H54 (cell line): Measurements from ENCODE around the gene DIABLO.

Experiments
- DNase-seq: peaks from one replicate; pipeline ENCODE4 v3.0.0; 2011; ENCODE audit warnings: low spot score, mixed read lengths; ENCODE audit not compliant: insufficient read length
- FAIRE-seq: peaks from 3 replicates; lab custom pipeline; 2011; peaks lifted over from hg19 to GRCh38; lab: Jason Lieb, UNC
- POLR2A ChIP-seq: IDR thresholded peaks from 2 replicates; pipeline ENCODE4 v1.6.1; 2011; ENCODE audit warnings: low read depth, mild to moderate bottlenecking, low read length

Gene DIABLO

DNA sequence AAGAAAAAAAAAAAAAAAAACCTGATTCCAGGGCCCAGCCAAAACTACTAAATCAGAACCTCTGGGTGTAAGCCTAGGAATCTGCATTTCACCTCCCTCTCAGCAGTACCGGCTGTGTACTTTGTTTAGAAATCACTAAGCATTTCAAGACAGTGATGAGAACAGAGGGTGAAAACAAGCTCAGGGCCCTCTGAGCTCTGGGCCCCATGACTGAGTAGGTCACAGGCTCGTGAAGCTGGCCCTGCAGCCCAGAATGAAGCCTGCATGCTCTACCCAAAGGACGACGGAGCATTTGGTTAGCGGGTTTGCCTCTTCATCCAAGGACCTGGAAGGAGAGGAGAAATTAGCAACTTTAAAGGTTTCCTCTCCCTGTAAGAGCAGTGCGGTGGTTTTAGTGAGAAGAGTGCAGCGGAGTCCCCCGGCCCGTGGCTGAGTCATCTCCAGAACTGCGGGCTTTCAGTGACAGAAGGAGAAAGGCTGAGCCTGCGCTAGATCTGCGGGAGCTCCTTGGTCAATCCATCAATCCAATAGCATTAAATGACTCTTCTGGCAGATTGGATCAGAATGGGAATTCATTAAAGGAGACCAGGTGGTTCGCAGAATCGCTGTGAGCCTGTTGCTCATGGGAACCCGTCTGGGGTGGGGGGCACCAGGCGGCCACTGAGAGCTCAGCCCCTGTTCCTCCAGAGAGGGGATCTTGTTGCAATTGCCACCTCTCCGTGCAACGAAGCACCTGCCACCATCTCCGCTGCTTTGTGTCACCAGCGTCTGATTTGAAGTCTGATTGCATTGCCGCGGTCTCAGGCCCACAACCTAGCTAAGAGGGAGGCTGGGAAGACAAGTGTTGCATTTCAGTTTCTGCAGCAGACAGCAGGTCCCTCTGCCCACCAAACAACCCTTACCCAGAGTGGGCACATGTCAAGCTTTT lies 59.2 kb downstream of the DIABLO start:
- no peak for DNase-seq
- no peak for TF ChIP-seq POLR2A
- FAIRE-seq = no peak

DNA sequence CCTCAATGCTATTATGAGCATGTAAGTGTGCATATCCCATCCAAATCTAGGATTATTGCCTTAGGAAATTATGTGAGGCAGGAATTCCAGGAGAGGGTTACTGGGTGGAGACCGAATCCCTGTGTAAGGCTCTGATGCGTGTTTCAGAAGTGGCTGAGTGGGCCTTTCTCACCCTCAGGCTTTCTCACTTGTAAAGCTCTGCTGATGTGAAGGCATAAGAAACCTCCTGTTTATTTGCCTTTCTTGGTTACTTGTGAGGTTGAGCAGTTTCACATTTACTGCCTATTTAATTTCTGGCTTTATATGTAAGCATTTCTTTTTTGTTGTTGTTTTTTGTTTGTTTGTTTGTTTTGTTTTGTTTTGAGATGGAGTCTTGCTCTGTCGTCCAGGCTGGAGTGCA lies 62.9 kb downstream of the DIABLO start:
- no peak for TF ChIP-seq POLR2A
- DNase-seq = no peak
- no peak for FAIRE-seq

- no peak for DNase-seq
- TF ChIP-seq POLR2A = no peak
- FAIRE-seq = no peak
Measured at GRCh38 chr12:122161682-122162081, 64.2 kb downstream of the DIABLO start.

DNA sequence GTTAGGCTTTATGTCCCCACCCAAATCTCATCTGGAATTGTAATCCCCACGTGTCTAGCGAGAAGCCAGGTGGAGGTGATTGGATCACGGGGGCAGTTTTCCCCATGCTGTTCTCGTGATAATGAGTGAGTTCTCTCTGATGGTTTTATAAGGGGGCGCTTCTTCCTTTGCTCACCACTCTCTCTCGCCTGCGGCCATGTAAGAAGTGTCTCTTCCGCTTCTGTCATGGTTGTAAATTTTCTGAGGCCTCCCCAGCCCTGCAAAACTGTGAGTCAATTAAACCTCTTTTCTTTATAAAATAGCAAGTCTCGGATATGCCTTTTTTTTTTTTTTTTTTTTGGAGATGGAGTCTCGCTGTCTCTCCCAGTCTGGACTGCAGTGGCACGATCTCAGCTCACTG lies 65.1 kb downstream of the DIABLO start:
- FAIRE-seq = no peak
- TF ChIP-seq POLR2A = no peak
- no peak for DNase-seq

DNA sequence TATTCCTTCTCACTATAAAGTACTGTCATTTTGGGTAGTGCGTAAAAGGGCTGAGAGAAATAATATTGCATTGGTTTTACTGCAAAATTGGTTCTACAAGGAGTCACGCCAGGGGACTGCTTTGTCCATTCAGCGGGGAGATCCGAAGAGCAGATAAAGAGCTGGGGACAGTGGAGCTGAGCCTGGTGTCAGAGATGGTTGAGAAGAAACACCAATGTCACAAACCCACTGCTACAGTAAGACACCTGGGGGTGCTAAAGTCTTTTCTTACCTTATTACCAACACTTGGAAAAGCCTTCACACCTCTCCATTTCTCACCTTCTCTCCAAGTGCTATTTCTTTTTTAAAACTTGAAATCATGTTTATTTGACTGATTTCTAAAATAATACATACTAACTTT lies 66.0 kb downstream of the DIABLO start:
- no peak for DNase-seq
- no peak for TF ChIP-seq POLR2A
- no peak for FAIRE-seq

DNA sequence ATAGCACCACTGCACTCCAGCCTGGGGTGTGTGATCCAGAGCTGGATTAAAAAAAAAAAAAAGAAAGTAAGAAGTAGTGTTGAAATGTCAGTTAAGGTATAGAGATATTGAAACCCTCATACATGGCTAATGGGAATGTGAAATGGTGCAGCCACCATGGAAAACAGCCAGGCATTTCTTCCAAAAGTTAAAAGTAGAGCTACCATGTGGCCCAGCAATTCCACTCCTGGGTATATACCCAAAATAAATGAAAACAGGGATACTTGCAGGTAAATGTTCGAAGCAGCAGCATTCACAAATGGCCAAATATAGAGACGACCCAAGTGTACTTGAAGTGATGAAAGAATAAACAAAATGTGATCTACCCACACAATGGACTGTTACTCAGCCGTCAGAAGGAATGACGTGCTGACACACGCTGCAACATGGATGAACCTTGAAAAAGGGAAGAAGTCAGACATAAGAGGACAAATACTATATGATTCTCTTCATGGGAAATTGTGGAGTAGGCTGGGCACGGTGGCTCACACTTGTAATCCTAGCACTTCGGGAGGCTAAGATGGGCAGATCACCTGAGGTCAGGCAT lies 67.1 kb downstream of the DIABLO start:
- DNase-seq = no peak
- no peak for FAIRE-seq
- TF ChIP-seq POLR2A = no peak
